ENCODE results near the gene FAM83G. TPM values are rescaled to one million over a fixed set of nuclear protein-coding genes. Genes with fewer than 3 reads are reported as not detected.

Gene FAM83G
- total RNA-seq, 4 donors from 2014 or later, result 11.9 to 21.3 (median 13.9) TPM

DNA sequence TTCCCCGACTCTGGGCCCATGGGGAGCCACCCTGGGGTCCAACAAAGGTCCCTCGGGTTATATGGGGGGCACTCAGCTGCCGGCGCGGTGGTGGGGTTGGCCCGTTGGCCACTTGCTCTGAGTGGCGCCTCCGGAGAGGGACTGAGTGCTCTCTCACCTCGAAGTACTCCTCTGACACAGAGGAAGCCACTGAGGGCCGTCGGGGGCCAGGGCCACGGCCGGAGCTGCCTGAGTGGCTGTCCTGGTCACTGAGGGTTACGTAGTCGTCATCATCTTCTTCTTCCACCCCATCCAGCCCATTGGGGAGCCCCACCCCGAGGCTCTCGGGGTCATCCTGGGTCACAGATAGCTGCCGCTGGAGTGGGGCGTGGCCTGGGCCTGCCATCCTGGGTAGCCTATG, 26.9 kb downstream of the FAM83G start:
- TF ChIP-seq POLR2A (IDR thresholded peaks at IDR 0.05), result no peak
- TF ChIP-seq, protein P1, sequence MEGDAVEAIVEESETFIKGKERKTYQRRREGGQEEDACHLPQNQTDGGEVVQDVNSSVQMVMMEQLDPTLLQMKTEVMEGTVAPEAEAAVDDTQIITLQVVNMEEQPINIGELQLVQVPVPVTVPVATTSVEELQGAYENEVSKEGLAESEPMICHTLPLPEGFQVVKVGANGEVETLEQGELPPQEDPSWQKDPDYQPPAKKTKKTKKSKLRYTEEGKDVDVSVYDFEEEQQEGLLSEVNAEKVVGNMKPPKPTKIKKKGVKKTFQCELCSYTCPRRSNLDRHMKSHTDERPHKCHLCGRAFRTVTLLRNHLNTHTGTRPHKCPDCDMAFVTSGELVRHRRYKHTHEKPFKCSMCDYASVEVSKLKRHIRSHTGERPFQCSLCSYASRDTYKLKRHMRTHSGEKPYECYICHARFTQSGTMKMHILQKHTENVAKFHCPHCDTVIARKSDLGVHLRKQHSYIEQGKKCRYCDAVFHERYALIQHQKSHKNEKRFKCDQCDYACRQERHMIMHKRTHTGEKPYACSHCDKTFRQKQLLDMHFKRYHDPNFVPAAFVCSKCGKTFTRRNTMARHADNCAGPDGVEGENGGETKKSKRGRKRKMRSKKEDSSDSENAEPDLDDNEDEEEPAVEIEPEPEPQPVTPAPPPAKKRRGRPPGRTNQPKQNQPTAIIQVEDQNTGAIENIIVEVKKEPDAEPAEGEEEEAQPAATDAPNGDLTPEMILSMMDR (IDR thresholded peaks at IDR 0.05), result no peak
- no peak for DNase-seq
- intact Hi-C loops (cut with DNase I), result no loop called here
- no peaks in the 10 kb centered on the region for H3K27me3 ChIP-seq
- no peak overlapping the region for H3K27ac ChIP-seq
- H3K4me3 ChIP-seq (replicated peaks in 1 of 3), result no peak overlapping the region
- no peaks in the 10 kb centered on the region for H3K9me3 ChIP-seq
- peaks cover 10% of the 10 kb centered on the region in 2 donors for H3K36me3 ChIP-seq
- 93 to 96% methylated on average over 12 to 13 of the region's 19 CpGs for WGBS, 2 donors
- H3K4me1 ChIP-seq, result no peaks in the 10 kb centered on the region

DNA sequence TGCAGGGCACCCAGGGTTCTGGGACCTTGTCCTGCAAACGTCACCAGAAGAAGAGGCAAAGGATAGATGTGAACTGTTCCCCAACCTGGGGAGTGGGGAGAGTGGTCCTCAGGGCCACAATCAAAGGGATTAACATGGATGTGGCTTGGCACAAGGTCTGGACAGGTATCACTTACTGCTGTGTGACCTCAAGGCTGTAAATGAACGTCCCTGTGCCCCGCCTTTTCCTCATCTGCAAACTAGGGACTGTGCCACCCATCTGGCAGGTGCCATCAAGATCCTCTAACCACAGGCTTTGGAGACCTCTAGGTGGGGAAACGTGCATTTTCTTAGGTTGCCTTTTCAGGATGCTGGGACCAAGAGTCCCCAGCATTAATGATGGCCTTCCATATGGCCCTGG, 27.5 kb downstream of the FAM83G start:
- no peak overlapping the region for H3K27ac ChIP-seq
- DNase-seq, result no peak
- H3K27me3 ChIP-seq, result no peaks in the 10 kb centered on the region
- H3K4me1 ChIP-seq, result no peaks in the 10 kb centered on the region
- 96 to 100% methylated on average over 4 of the region's 4 CpGs for WGBS, 2 donors
- H3K9me3 ChIP-seq, result no peaks in the 10 kb centered on the region
- no peak for TF ChIP-seq POLR2A (IDR thresholded peaks at IDR 0.05)
- TF ChIP-seq, protein P1 (IDR thresholded peaks at IDR 0.05), result no peak
- intact Hi-C loops (cut with DNase I), result no loop called here
- peaks cover 10% of the 10 kb centered on the region in 2 donors for H3K36me3 ChIP-seq
- H3K4me3 ChIP-seq (replicated peaks in 1 of 3), result no peak overlapping the region

DNA sequence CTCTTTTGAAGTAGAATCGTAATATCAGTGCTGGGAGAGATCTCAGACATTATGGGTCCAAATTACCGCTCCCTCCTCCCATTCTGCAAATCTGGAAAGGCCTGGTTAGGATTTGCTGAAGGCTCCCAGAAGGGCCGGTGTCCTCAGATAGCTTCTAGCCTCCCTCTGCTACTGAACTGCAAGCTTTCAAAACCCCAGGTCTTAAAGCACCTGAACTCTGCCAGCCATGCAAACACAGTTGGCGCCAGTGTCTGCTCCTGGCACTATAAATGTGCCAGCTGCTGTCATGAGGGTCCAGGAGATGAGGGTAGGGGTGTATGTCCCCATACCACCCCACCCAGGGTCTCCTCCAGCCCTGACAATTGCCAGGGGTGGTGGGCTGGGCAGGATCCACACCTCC, 28.4 kb downstream of the FAM83G start:
- Histone ChIP-seq H3K27me3 (no peaks in the 10 kb centered on the region), H3K36me3 (peaks cover 10% of the 10 kb centered on the region in 2 donors), H3K9me3 (no peaks in the 10 kb centered on the region), H3K4me1 (no peaks in the 10 kb centered on the region), H3K4me3 (replicated peaks in 1 of 3) (no peak overlapping the region), H3K27ac (no peak overlapping the region)
- intact Hi-C loops (cut with DNase I), result no loop called here
- no peak for DNase-seq
- no peak for TF ChIP-seq POLR2A (IDR thresholded peaks at IDR 0.05)
- TF ChIP-seq, protein P1 (IDR thresholded peaks at IDR 0.05), result no peak
- 64 to 68% methylated on average over 4 of the region's 4 CpGs for WGBS, 2 donors

- Histone ChIP-seq H3K9me3 (no peaks in the 10 kb centered on the region), H3K27ac (no peak overlapping the region), H3K36me3 (peaks cover 10 to 15% of the 10 kb centered on the region in 2 donors), H3K27me3 (no peaks in the 10 kb centered on the region), H3K4me3 (replicated peaks in 1 of 3) (no peak overlapping the region), H3K4me1 (no peaks in the 10 kb centered on the region)
- intact Hi-C loops (cut with DNase I), result no loop called here
- no peak for DNase-seq
- TF ChIP-seq, protein P1 (IDR thresholded peaks at IDR 0.05), result no peak
- TF ChIP-seq POLR2A (IDR thresholded peaks at IDR 0.05), result no peak
- 96 to 97% methylated on average over 13 of the region's 13 CpGs for WGBS, 2 donors
These were observed 29.0 kb downstream of the FAM83G start for GRCh38 chr17:18975597-18975996.

GRCh38 chr17:18974407-18975149, 30.0 kb downstream of the FAM83G start:
- TF ChIP-seq, protein P1 (IDR thresholded peaks at IDR 0.05), result no peak
- no peak for TF ChIP-seq POLR2A (IDR thresholded peaks at IDR 0.05)
- WGBS, 2 donors, result 56 to 70% methylated on average over 8 to 10 of the region's 10 CpGs
- H3K36me3 ChIP-seq, result peaks cover 10 to 15% of the 10 kb centered on the region in 2 donors
- no peaks in the 10 kb centered on the region for H3K9me3 ChIP-seq
- H3K4me3 ChIP-seq (replicated peaks in 1 of 3), result no peak overlapping the region
- no peaks in the 10 kb centered on the region for H3K4me1 ChIP-seq
- intact Hi-C loops (cut with DNase I), result no loop called here
- H3K27ac ChIP-seq, result no peak overlapping the region
- no peaks in the 10 kb centered on the region for H3K27me3 ChIP-seq
- DNase-seq, result peak; percentile 16 to 43
